IPS-20b (cell line): Measurements from ENCODE around the gene SHOC2.
A peak's percentile ranks its signal among the peaks of the same experiment; 100 is the strongest.

Experiments
- H3K27ac ChIP-seq: one replicate; pipeline ENCODE4 v1.5.1; 2013; ENCODE audit warnings: low read length
- H3K27me3 ChIP-seq: 2 replicates; pipeline ENCODE4 v1.6.1; 2013; ENCODE audit warnings: mild to moderate bottlenecking, low read length, inconsistent platforms; ENCODE audit not compliant: insufficient read depth
- H3K36me3 ChIP-seq: 2 replicates; pipeline ENCODE4 v1.6.1; 2013; ENCODE audit warnings: low read depth, mild to moderate bottlenecking, inconsistent platforms, low read length, moderate library complexity; ENCODE audit not compliant: insufficient read depth
- H3K4me1 ChIP-seq: 2 replicates; pipeline ENCODE4 v1.6.1; 2013; ENCODE audit warnings: mild to moderate bottlenecking, control low read depth, inconsistent platforms, low read length, moderate library complexity; ENCODE audit not compliant: insufficient read depth
- H3K4me3 ChIP-seq: 2 replicates; pipeline ENCODE4 v1.5.1; 2013; ENCODE audit warnings: mild to moderate bottlenecking, low read length, inconsistent platforms
- H3K9ac ChIP-seq: 2 replicates; pipeline ENCODE4 v1.6.1; 2013; ENCODE audit warnings: low read depth, mild to moderate bottlenecking, inconsistent platforms, low read length, moderate library complexity
- H3K9me3 ChIP-seq: 2 replicates; pipeline ENCODE4 v1.6.1; 2013; ENCODE audit warnings: mild to moderate bottlenecking, low read depth, low read length, inconsistent platforms; ENCODE audit not compliant: insufficient read depth

SHOC2 gene

DNA sequence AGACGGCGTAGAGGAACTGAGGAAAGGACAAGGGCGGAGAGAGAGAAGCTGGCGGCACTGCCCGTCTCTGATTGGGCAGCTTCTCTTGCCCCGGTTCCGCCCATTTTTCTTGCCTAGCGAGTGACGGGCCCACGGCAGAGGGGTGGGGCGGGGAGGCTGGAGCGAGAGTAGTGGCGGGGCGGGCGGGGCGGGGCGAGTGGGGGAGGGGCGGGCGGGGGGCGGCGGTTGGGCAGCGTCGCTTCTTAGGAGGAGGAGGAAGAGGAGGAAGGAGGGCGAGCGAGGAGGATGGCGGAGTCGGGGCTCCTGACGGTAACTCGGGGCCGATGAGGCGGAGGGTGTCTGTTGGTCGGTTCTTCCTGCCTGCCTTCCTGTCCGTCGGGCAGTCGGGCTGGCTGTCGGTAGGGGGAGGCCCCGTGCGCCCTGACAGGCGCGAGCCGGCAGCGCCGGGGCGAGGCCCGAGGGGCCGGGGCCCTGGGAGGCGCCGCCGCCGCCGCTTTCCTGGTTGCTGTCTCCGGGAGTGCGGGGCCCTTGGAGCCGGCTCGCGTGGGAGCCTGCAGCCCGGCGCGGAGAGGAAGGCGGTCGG lies at the start of gene SHOC2:
TSS of gene SHOC2 (plus strand) at position 256 of the 583 bp plus-strand sequence. CDS start 44,755 bp downstream, outside the sequence.
- Histone ChIP-seq H3K27me3 (no peaks in the 10 kb centered on the region), H3K9ac (peak within 1 kb of the TSS; percentile 94; the same call in 1 of the 2 replicates), H3K4me3 (peak within 1 kb of the TSS; percentile 94), H3K36me3 (no peaks in the 10 kb centered on the region; the same call in 1 of the 2 replicates), H3K9me3 (no peaks in the 10 kb centered on the region), H3K4me1 (peaks cover 19% of the 10 kb centered on the region), H3K27ac (peak within 1 kb of the TSS; percentile 94)

DNA sequence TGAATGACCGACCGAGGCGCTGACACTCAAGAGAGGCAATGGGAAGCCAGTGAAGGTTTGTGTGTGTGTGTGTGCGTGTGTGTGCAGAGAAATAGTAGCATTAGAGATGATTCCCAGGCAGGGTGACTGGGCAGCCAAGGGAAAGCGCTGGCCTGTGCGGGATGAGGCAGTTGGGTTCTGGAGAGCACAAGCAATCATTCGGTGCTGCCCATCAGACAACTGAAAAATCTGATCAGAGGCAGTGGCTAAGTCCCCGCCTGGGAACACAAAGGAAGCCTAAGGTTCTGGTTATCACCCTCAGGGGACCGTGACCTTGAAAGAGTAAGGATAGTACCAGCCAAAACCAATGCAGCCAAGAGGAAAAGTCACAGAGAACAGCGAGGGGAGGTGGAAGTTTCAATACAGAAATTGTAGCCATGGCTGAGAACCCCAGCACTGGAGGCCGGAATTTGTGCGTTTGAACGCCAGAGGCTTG lies 48.5 kb upstream of the SHOC2 start:
- peaks cover 11% of the 10 kb centered on the region for H3K4me1 ChIP-seq
- peak overlapping the region; percentile 92 for H3K4me3 ChIP-seq

DNA sequence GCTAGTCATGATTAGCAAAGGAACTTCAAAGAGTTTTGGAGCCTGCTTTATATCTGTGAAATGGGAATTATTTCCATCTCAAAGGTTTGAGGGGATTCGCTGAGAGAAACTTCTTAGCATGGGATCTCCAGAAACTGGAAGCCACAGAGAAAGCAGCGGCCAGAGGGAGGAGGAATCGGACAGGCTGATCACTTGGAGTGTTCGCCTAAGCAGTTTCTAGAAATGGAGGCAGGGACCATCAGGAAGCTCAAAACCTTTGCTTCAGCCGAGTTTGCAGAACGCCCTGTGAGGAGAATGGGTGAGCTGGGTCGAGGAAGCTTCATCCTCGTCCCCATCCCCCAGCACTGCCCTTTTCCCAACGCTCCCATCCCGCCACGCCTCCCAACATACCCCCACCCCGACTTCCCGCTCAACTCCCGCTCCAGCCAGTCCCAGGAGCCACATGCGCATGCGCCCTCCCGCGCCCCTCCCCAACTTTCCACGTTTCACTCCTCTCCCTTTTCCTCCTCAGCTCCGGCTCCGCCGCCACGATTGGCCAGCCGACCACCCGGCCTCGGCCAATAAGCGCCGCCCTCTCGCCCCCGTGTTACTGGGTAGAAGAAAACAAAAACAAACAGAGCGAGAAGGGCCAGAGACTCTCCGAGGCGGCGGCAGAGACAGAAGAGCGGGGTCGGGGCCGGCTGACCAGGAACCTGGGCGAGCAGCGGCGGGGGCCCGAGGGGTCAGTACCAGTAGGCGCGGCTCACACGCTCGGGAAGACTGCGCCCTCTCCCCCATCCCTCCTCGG lies 47.9 kb upstream of the SHOC2 start, which contains the start of gene PDCD4:
TSS of gene PDCD4 (plus strand) at position 631 of the 787 bp plus-strand sequence. CDS start 4,100 bp downstream, outside the sequence.
- Histone ChIP-seq H3K4me3 (peak within 1 kb of the TSS; percentile 92), H3K27me3 (no peaks in the 10 kb centered on the region), H3K27ac (peak within 1 kb of the TSS; percentile 56), H3K9ac (peak within 1 kb of the TSS; percentile 90), H3K36me3 (no peaks in the 10 kb centered on the region), H3K9me3 (no peaks in the 10 kb centered on the region), H3K4me1 (peaks cover 11% of the 10 kb centered on the region)

More for the DNA sequence above, 48.5 kb upstream of the SHOC2 start:
- no peaks in the 10 kb centered on the region for H3K36me3 ChIP-seq
- no peaks in the 10 kb centered on the region for H3K9me3 ChIP-seq
- peak overlapping the region; percentile 79; the same call in 1 of the 2 replicates for H3K9ac ChIP-seq
- no peaks in the 10 kb centered on the region for H3K27me3 ChIP-seq
- H3K27ac ChIP-seq, result peak overlapping the region; percentile 44

DNA sequence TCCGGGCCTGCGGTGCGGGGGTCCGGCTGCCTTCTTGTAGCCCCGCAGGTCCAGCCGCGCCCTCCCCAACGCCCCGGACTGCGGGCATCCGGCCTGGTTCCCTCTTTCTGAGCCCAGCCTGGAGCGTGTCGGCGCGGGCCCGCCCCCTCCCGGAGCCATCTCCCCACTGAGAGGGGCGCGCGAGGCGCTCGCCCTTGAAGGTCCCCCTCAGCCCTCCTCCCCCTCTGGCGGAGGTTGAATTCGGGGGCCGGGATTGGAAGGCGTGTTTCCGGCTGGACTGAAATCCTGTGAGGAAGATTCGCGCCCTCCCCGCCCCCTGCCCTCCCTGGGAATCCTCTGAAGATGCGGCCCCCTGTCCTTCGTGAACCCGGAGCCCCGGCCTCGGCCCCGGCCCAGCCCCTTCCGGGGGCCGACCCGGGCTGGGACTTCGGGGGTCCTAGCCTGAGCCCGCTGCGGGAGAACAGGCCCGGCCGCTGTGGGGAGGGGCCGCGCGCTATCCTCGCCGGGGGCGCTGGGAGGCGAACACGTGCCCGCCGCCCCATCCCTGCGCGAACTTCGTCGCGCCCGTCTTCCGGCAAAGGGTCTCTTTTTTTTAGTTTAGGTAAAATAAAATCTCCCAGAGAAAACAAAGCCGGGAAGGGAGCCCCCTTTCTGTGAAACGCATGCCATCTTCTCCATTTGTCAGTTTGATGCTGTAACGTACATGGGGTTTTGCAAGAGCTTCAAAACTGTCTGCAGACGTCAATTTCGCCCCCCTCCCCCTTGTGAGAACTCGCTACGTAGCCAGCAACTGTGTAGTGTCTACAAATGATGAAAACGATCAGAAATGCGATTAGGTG lies 47.0 kb upstream of the SHOC2 start:
- H3K27ac ChIP-seq, result peak overlapping the region; percentile 56
- peaks cover 11% of the 10 kb centered on the region for H3K4me1 ChIP-seq
- H3K36me3 ChIP-seq, result no peaks in the 10 kb centered on the region
- H3K9ac ChIP-seq, result peak overlapping the region; percentile 90
- no peaks in the 10 kb centered on the region for H3K9me3 ChIP-seq
- no peaks in the 10 kb centered on the region for H3K27me3 ChIP-seq
- peak overlapping the region; percentile 92 for H3K4me3 ChIP-seq

DNA sequence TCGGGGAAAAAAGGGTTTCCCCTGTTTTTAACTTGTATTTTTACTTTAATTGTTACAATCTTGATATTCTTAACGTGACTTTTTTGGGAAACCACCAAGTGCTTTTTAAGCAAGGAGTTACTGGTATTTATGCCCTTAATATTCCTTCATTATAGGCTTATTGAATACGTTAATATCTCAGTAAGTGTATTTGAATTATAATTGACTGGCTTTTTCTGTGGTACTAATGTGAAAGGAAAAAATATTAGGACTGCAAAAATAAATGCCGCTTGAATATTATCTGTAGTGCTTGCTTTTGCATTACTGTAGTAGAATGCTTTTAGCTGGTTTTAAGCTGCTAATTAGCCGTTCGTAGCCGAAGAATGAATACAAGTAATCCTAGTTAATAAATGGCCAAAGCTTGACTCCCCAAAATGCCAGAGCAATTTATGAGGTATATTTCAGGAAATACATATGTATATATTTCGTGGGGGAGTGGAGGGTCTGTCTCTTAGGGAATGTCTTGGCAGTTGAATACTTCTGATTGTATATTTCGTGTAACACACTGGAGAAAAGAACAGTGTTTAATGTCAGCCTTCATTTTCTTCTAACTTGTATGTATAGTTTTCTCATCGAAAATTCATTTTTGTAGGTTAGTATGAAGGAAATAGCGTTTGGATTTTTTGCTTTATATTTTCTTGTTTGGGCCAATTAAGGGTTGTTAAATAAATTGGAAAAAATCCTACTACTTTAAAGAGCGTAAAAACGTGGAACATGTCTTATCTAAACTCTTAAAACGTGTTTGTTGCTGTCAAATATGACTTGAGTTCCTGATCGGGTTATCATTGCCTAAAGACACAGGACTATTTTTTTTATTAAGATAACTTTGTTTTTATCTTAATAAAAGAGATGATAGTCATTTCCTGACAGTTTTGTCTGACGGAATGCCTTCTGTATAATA lies 46.1 kb upstream of the SHOC2 start:
- H3K36me3 ChIP-seq, result no peaks in the 10 kb centered on the region
- no peaks in the 10 kb centered on the region for H3K27me3 ChIP-seq
- no peaks in the 10 kb centered on the region for H3K9me3 ChIP-seq
- H3K9ac ChIP-seq, result peak overlapping the region; percentile 90
- peaks cover 11% of the 10 kb centered on the region for H3K4me1 ChIP-seq
- peak overlapping the region; percentile 92 for H3K4me3 ChIP-seq
- H3K27ac ChIP-seq, result peak overlapping the region; percentile 56

DNA sequence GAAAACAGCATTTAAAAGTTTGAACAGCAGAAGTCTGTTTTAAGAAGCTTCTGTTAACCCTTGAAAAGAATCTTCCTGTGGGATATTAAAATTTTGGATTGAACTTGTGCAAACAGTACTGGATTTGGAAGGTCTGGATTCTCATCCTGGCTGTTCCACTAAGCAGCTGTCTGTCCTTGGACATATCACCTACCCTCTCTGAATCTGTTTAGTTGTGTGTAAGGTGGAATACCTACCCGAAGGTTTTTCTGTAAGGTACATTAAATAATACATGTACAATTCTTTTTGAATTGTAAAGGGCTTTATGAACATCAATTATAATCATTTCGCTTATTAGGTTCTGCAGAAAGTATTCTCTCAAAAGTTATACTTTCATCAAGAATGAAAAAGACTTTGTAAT lies 45.5 kb upstream of the SHOC2 start:
- Histone ChIP-seq H3K9me3 (no peaks in the 10 kb centered on the region), H3K9ac (no peak overlapping the region), H3K27ac (no peak overlapping the region), H3K4me3 (no peak overlapping the region), H3K4me1 (peaks cover 11% of the 10 kb centered on the region), H3K27me3 (no peaks in the 10 kb centered on the region), H3K36me3 (no peaks in the 10 kb centered on the region)

DNA sequence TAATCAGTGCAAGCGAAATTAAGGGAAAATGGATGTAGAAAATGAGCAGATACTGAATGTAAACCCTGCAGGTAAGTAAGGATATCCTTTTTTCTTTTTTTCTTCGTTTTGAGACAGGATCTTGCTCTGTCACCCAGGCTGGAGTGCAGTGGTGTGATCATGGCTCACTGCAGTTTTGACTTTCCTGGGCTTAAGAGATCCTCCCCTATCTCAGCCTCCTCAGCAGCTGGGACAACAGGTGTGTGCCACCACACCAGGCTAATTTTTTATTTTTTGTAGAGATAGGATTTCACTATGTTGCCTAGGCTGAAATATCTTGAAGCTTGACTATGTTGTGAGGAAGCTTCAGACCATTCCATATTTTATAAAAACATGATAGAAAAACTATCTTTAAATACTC lies 43.4 kb upstream of the SHOC2 start:
- Histone ChIP-seq H3K27me3 (no peaks in the 10 kb centered on the region), H3K36me3 (no peaks in the 10 kb centered on the region), H3K9ac (no peak overlapping the region), H3K27ac (no peak overlapping the region), H3K4me1 (peaks cover 7% of the 10 kb centered on the region), H3K9me3 (no peaks in the 10 kb centered on the region), H3K4me3 (no peak overlapping the region)

DNA sequence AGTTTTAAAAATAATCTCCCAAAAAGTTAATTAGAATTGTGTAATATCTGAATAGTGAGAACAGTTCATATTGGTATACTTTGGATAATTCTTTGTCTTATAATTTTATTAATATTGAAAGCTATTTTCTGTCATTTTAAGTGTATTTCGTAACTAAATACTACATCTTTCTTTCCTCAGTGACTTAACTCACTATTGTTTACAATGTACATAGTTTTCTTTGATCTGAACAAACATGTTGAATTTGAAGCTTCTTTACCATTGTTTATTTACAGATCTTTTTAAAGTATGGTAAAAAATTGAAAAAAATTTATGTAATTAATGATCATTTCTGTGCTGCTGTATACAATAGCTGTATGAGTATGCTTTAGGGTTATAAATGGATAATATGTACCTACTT lies 42.6 kb upstream of the SHOC2 start:
- H3K27me3 ChIP-seq, result no peaks in the 10 kb centered on the region
- H3K27ac ChIP-seq, result no peak overlapping the region
- no peak overlapping the region for H3K4me3 ChIP-seq
- no peaks in the 10 kb centered on the region for H3K9me3 ChIP-seq
- H3K9ac ChIP-seq, result no peak overlapping the region
- peaks cover 7% of the 10 kb centered on the region; the same call in 1 of the 2 replicates for H3K36me3 ChIP-seq
- peaks cover 3% of the 10 kb centered on the region; the same call in 1 of the 2 replicates for H3K4me1 ChIP-seq

DNA sequence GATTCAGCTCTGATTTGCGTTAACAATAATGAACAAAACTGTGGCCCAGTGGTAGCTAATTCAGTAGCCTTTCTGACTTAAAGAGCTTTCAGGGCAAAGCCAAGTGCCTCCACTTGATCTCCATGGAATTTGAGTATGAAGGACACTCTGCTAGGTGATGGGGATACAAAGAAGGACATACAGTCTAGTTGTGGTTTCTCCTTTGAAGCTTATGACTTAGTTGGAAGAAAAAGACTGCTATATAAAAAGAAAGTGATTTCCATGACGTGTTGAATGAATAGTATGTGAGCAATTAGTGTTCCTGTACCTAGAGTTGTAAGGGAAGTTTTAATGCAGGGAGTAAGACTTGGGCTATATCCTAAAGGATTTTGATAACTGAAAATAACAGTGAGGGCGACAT lies 39.4 kb upstream of the SHOC2 start:
- Histone ChIP-seq H3K36me3 (peaks cover 22% of the 10 kb centered on the region; the same call in 1 of the 2 replicates), H3K27me3 (no peaks in the 10 kb centered on the region), H3K4me1 (no peaks in the 10 kb centered on the region), H3K9me3 (no peaks in the 10 kb centered on the region), H3K4me3 (no peak overlapping the region), H3K27ac (no peak overlapping the region), H3K9ac (no peak overlapping the region)

DNA sequence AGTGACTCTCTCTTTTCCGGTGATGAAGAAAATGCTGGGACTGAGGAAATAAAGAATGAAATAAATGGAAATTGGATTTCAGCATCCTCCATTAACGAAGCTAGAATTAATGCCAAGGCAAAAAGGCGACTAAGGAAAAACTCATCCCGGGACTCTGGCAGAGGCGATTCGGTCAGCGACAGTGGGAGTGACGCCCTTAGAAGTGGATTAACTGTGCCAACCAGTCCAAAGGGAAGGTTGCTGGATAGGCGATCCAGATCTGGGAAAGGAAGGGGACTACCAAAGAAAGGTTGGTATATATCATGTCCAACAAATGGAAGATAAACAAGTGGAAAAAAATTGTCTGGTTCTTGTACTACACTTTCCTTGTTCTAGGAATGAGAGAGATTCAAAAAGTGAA lies 38.2 kb upstream of the SHOC2 start:
- Histone ChIP-seq H3K27me3 (no peaks in the 10 kb centered on the region), H3K36me3 (peaks cover 27% of the 10 kb centered on the region; the same call in 1 of the 2 replicates), H3K4me3 (no peak overlapping the region)

More for the DNA sequence above, 38.2 kb upstream of the SHOC2 start:
- no peak overlapping the region for H3K27ac ChIP-seq
- H3K4me1 ChIP-seq, result no peaks in the 10 kb centered on the region
- H3K9me3 ChIP-seq, result no peaks in the 10 kb centered on the region
- H3K9ac ChIP-seq, result no peak overlapping the region
